ENCODE results near the gene MICB.

DNA sequence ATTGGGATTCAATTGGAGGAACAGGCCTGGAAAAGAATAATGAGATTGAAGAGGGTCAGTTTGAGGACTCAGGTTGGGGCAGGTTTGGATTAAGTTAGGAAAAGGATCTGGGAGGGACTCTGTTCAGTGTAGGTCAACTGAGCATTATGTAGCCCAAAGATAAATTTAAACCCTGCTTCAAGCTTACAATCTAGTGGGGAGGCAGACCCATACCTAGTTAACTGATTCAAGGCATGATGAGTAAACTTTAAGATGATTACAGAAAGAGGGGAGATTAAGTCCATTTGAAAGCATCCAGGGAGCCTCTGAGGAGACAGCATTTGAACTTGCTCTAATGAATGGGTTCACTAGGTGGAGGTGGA lies 62.7 kb downstream of the MICB start:
- TF ChIP-seq EP300 (IDR thresholded peaks at IDR 0.05; ENCODE audit: borderline replicate concordance) (no peak), TEAD4 (IDR thresholded peaks at IDR 0.05) (no peak), TAF1 (IDR thresholded peaks at IDR 0.05; ENCODE audit: low read depth) (no peak), FOXM1 (IDR thresholded peaks at IDR 0.05; ENCODE audit: borderline replicate concordance, low read depth) (no peak), YY1 (IDR thresholded peaks at IDR 0.05; ENCODE audit: low read depth) (no peak), CEBPB (IDR thresholded peaks at IDR 0.05) (no peak)

Measured in Ishikawa (cell line).